NCI-H69 (cell line): ENCODE data around the gene TAX1BP3.

ENCODE experiments used
- DNase-seq: peaks from one replicate; lab custom pipeline; 2025; lab: John Stamatoyannopoulos, UW

The TAX1BP3 gene

GRCh38 chr17:3657874-3658783 lies 10.2 kb downstream of the TAX1BP3 start:
- no peak for DNase-seq

GRCh38 chr17:3657588-3657869 lies 10.8 kb downstream of the TAX1BP3 start:
- no peak for DNase-seq

GRCh38 chr17:3656755-3657587 lies 11.4 kb downstream of the TAX1BP3 start:
- DNase-seq, result no peak

GRCh38 chr17:3656353-3656752 lies 12.0 kb downstream of the TAX1BP3 start:
- no peak for DNase-seq

GRCh38 chr17:3655766-3656165 lies 12.6 kb downstream of the TAX1BP3 start:
- no peak for DNase-seq

GRCh38 chr17:3647769-3648555 lies 20.4 kb downstream of the TAX1BP3 start:
- peak; percentile 4 for DNase-seq

GRCh38 chr17:3647251-3647650 lies 21.1 kb downstream of the TAX1BP3 start:
- no peak for DNase-seq

- no peak for DNase-seq
Observed at GRCh38 chr17:3645310-3645709, 23.1 kb downstream of the TAX1BP3 start.

- DNase-seq, result no peak
Observed at GRCh38 chr17:3643889-3644349, 24.5 kb downstream of the TAX1BP3 start.

- DNase-seq, result no peak
Observed at GRCh38 chr17:3641717-3642486, 26.5 kb downstream of the TAX1BP3 start.

- no peak for DNase-seq
Observed at GRCh38 chr17:3641014-3641413, 27.4 kb downstream of the TAX1BP3 start.

- no peak for DNase-seq
Observed at GRCh38 chr17:3639981-3640596, 28.3 kb downstream of the TAX1BP3 start.

GRCh38 chr17:3636908-3637373 lies 31.4 kb downstream of the TAX1BP3 start:
- no peak for DNase-seq

- peak; percentile 95 for DNase-seq
Observed at GRCh38 chr17:3636154-3636907, 32.0 kb downstream of the TAX1BP3 start, which contains the start of the genes CTNS and SHPK. Gene CTNS, plus strand, starts transcription at chr17:3636760. Its CDS starts 3,447 bp downstream, at chr17:3640207. Gene SHPK, minus strand, starts transcription at chr17:3636250. Its CDS starts 31 bp downstream, at chr17:3636219.

GRCh38 chr17:3635474-3636153 lies 32.8 kb downstream of the TAX1BP3 start:
- peak; percentile 32 for DNase-seq

GRCh38 chr17:3632287-3632686 lies 36.1 kb downstream of the TAX1BP3 start:
- DNase-seq, result no peak

GRCh38 chr17:3630781-3631180 lies 37.6 kb downstream of the TAX1BP3 start:
- no peak for DNase-seq

- no peak for DNase-seq
Observed at GRCh38 chr17:3627769-3628167, 40.6 kb downstream of the TAX1BP3 start.
